K562 (cell line): ENCODE results near the gene CAPN12. TPM values are rescaled to one million over a fixed set of nuclear protein-coding genes. Genes with fewer than 3 reads are reported as not detected.

Experiments
- ATAC-seq: fragments of 200-7000 bp; cut with Tn5 transposase; 3 replicates; pipeline ENCODE4 v1.9.1; 2020; ENCODE audit warnings: moderate library complexity
- BruUV-seq: library from RNA; stranded (reverse); fragments of 400-500 nt; replicated peaks from 2 replicates; lab custom pipeline; 2021; lab: Mats Ljungman, UMichigan
- CTCF ChIA-PET: fragments of 300-600 bp; formaldehyde crosslinking; extraction: SDS; loops from one replicate; lab custom pipeline; 2021; ENCODE audit warnings: low intra/inter-chr PET ratio; lab: Yijun Ruan, JAX
- POLR2A ChIA-PET: fragments of 300-600, 350-650 bp; sonication (Branson Sonifier 250); formaldehyde crosslinking; extraction: SDS; loops from one replicate; lab custom pipeline; 2021; ENCODE audit warnings: antibody characterized with exemption, inconsistent platforms; lab: Yijun Ruan, JAX
- DNase-seq, 4 experiments: peaks; one replicate each; pipeline versions ENCODE4 v3.0.0 to v3.0.0-alpha.2; 2011 to 2018; ENCODE audit warnings: low spot score in 3 of 4, mixed read lengths in 3 of 4; ENCODE audit errors: extremely low read depth in 1 of 4
- FAIRE-seq: peaks from 2 replicates; lab custom pipeline; 2011; peaks lifted over from hg19 to GRCh38; lab: Jason Lieb, UNC
- H2AFZ ChIP-seq: 2 replicates; pipeline ENCODE4 v1.6.0; 2011; ENCODE audit warnings: low read depth, low read length, control low read depth, inconsistent platforms
- H3K27ac ChIP-seq: fragments of 200-600 bp; 3 replicates; pipeline ENCODE4 v1.8.0; 2011; ENCODE audit warnings: low read depth, mild to moderate bottlenecking, control low read depth, inconsistent platforms, low read length, moderate library complexity, mixed read lengths; ENCODE audit errors: extremely low read depth
- H3K27me3 ChIP-seq, 2 experiments: fragments of 300-600 bp in 1 of 2; 2 replicates in 1 of 2; 3 replicates in 1 of 2; pipeline versions ENCODE4 v1.6.0 to v1.8.0; 2011; ENCODE audit warnings: inconsistent platforms in 2 of 2, low read length in 2 of 2, mild to moderate bottlenecking in 1 of 2, mixed read lengths in 1 of 2, moderate library complexity in 1 of 2; ENCODE audit not compliant: control insufficient read depth in 2 of 2, insufficient read depth in 2 of 2
- H3K36me3 ChIP-seq: fragments of 300-600 bp; 3 replicates; pipeline ENCODE4 v1.8.0; 2011; ENCODE audit warnings: mild to moderate bottlenecking, low read length, inconsistent platforms; ENCODE audit not compliant: control insufficient read depth, insufficient read depth
- H3K4me1 ChIP-seq, 2 experiments: fragments of 200-600 bp in 1 of 2; replicated peaks in 1 of 2; 2 replicates in 1 of 2; 3 replicates in 1 of 2; pipeline versions ENCODE4 v1.5.1 to v1.8.0; 2011; ENCODE audit warnings: inconsistent platforms in 2 of 2, low read length in 2 of 2, mild to moderate bottlenecking in 1 of 2, mixed read lengths in 1 of 2, moderate library complexity in 1 of 2; ENCODE audit not compliant: control insufficient read depth in 2 of 2, insufficient read depth in 2 of 2
- H3K4me2 ChIP-seq: 2 replicates; pipeline ENCODE4 v1.6.1; 2011; ENCODE audit warnings: low read length, control low read depth, inconsistent platforms, mixed read lengths; ENCODE audit not compliant: insufficient read depth
- H3K4me3 ChIP-seq: fragments of 200-600 bp; sonication (generic), shearing (Covaris generic); 2 replicates; pipeline ENCODE4 v1.5.1; 2016; ENCODE audit warnings: control low read depth, inconsistent platforms
- H3K79me2 ChIP-seq: fragments of 200-600 bp; 3 replicates; pipeline ENCODE4 v1.8.0; 2011; ENCODE audit warnings: low read length, inconsistent platforms; ENCODE audit not compliant: control insufficient read depth, insufficient read depth
- H3K9ac ChIP-seq, 2 experiments: 2 replicates each; pipeline versions ENCODE4 v1.6.0 to v1.6.1; 2011; ENCODE audit warnings: low read depth in 2 of 2, low read length in 2 of 2, control low read depth in 1 of 2, inconsistent platforms in 1 of 2, mild to moderate bottlenecking in 1 of 2, mixed read lengths in 1 of 2; ENCODE audit not compliant: insufficient read depth in 1 of 2
- H3K9me1 ChIP-seq: one replicate; pipeline ENCODE4 v1.6.0; 2011; ENCODE audit warnings: inconsistent platforms, mild to moderate bottlenecking, low read length, moderate library complexity; ENCODE audit not compliant: control insufficient read depth, insufficient read depth
- H3K9me3 ChIP-seq: replicated peaks from 2 replicates; pipeline ENCODE4 v1.5.1; 2011; ENCODE audit warnings: low read depth, low read length, inconsistent platforms; ENCODE audit not compliant: control insufficient read depth, insufficient read depth
- H4K20me1 ChIP-seq: replicated peaks from 2 replicates; pipeline ENCODE4 v1.6.1; 2011; ENCODE audit warnings: low read length, inconsistent platforms, mixed read lengths; ENCODE audit not compliant: control insufficient read depth, insufficient read depth
- MBD1 ChIP-seq: fragments of 250-450 bp; sonication (Bioruptor Pico); IDR thresholded peaks from 2 replicates; pipeline ENCODE4 v1.8.0; 2022; ENCODE audit warnings: inconsistent platforms
- POLR2B ChIP-seq: fragments of 450-650 bp; IDR thresholded peaks from 2 replicates; pipeline ENCODE4 v1.6.1; 2018; ENCODE audit warnings: low read depth; ENCODE audit not compliant: partially characterized antibody
- POLR2G ChIP-seq: fragments of 200-400 bp; formaldehyde crosslinking; IDR thresholded peaks from 2 replicates; pipeline ENCODE4 v1.6.1; 2017; ENCODE audit warnings: low read depth, mild to moderate bottlenecking, antibody characterized with exemption, low read length, moderate library complexity
- ZC3H4 ChIP-seq: sonication (generic); formaldehyde crosslinking; IDR thresholded peaks from 2 replicates; pipeline ENCODE4 v1.9.0; 2021; ENCODE audit warnings: missing genetic modification reagents, borderline replicate concordance
- ZKSCAN3 ChIP-seq: fragments of 250-450 bp; sonication (Bioruptor Pico); IDR thresholded peaks from 2 replicates; pipeline ENCODE4 v1.4.0; 2020
- WGBS: fragments of 100-300 bp; shearing (Covaris generic); methylation state at CpG from one replicate; pipeline ENCODE4 v1.1.6; 2016; ENCODE audit warnings: low coverage, mixed read lengths; ENCODE audit not compliant: insufficient coverage; ENCODE audit errors: missing lambda C conversion rate; 5-methylcytosine and 5-hydroxymethylcytosine counted together
- in situ Hi-C: fragments of 300-500 bp; cut with MboI; formaldehyde crosslinking; loops from 4 replicates; pipeline ENCODE4 v1.15.0; 2018; ENCODE audit warnings: inconsistent platforms, mixed read lengths
- intact Hi-C: fragments of 100-400 bp; cut with micrococcal nuclease; formaldehyde crosslinking; loops from 2 replicates; pipeline ENCODE4 v1.14.2; 2022
- polyA plus RNA-seq, 8 experiments: library from polyadenylated mRNA; depleted of rRNA in 4 of 8; stranded (reverse) in 5 of 8; unstranded in 3 of 8; fragments of >200 nt; fragmentation: Nextera tagmentation in 2 of 8; fragmentation: Illumina TruSeq in 1 of 8; extraction: Ambion mirVana in 2 of 8; extraction: Trizol in 1 of 8; gene quantifications; 2 replicates each; pipeline versions ENCODE4 v1.2.1 to v1.2.3, GENCODE V29; 2011 to 2014; ENCODE audit warnings: inconsistent platforms in 1 of 8, missing spikeins in 1 of 8
- total RNA-seq, 7 experiments: library from RNA; depleted of rRNA in 6 of 7; stranded (reverse); fragments of >200 nt in 6 of 7; fragmentation: Illumina TruSeq in 2 of 7; extraction: Trizol in 2 of 7; gene quantifications; 2 replicates each; pipeline versions ENCODE4 v1.2.1 to v1.2.3, GENCODE V29; 2011 to 2021; ENCODE audit warnings: low replicate concordance in 1 of 7

Gene CAPN12
- total and polyA plus RNA-seq, 9 of the 15 experiments (the other 6 are each of a cell fraction or from before 2014, with no cell fraction given) = 0.83 to 7.0 (median 1.6) TPM

GRCh38 chr19:38721979-38722773 is 22.1 kb downstream of the CAPN12 start (continued):
- no peak for TF ChIP-seq MBD1 (CRISPR knock-in tag)

- in situ Hi-C loops (no loop called here), intact Hi-C loops (no loop called here)
- H3K9me3 ChIP-seq = no peaks in the 10 kb centered on the region
- H2AFZ ChIP-seq = no peak overlapping the region
- H3K27ac ChIP-seq = no peak overlapping the region
- ChIA-PET POLR2A (no interaction called here), CTCF (no interaction called here)
- H3K79me2 ChIP-seq = no peaks in the 10 kb centered on the region
- FAIRE-seq (no peak), DNase-seq (no peak), ATAC-seq (no peak)
- WGBS = 95% methylated on average over 18 of the region's 20 CpGs
- H3K9me1 ChIP-seq = no peaks in the 10 kb centered on the region
- H3K36me3 ChIP-seq = peaks cover 98% of the 10 kb centered on the region; the same call in 2 of the 3 replicates
- H3K27me3 ChIP-seq = no peaks in the 10 kb centered on the region
- H3K4me2 ChIP-seq = no peak overlapping the region
- H3K9ac ChIP-seq = peak overlapping the region in 1 of 2 experiments; percentile 79; a peak in 2 of 4 replicates
- no peak overlapping the region for H3K4me3 ChIP-seq
- TF ChIP-seq ZC3H4 (CRISPR knock-in tag) (no peak), POLR2B (peak; percentile 4), POLR2G (peak; percentile 59; the same call in 1 of the 2 replicates), ZKSCAN3 (CRISPR knock-in tag) (no peak)
- no TSS peak for BruUV-seq
- peaks cover 0 to 43% of the 10 kb centered on the region in 2 experiments; a peak in 2 of 5 replicates for H3K4me1 ChIP-seq
- peaks cover 4% of the 10 kb centered on the region; the same call in 1 of the 2 replicates for H4K20me1 ChIP-seq
Observed at GRCh38 chr19:38721496-38721895, 22.8 kb downstream of the CAPN12 start.
